ENCODE results near the gene LHPP.

DNA sequence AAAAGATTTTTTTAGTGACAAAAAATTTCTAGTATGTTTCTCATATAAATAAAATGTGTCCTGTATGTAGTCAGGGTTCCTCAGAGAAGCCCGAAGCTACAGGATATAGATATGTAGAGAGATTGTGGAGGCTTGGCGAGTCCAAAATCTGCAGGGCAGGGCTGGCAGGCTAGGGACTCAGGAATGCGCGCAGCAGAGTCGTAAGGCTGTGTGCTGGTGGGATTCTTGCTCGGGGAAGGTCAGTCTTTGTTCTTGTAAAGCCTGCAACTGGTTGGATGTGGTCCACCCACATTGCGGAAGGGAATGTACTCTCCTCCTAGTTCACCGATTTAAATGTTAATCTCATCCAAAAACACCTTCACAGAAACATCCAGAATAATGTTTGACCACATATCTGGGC, 30.6 kb downstream of the LHPP start:
- no peak for TF ChIP-seq POLR2AphosphoS5 (IDR thresholded peaks at IDR 0.05; ENCODE audit: low read depth, low read length)
- no peak for TF ChIP-seq TAF1 (IDR thresholded peaks at IDR 0.05; ENCODE audit: low read depth, low read length)
